GM21619 (cell line): ENCODE results near the gene MYOZ3.

Source experiments
- ATAC-seq: cut with Tn5 transposase; IDR thresholded peaks from one replicate; pipeline ENCODE4 v1.9.1; 2021; ENCODE audit not compliant: unreplicated experiment

The MYOZ3 gene

GRCh38 chr5:150626853-150627276, 34.2 kb upstream of the MYOZ3 start:
- no peak for ATAC-seq

- no peak for ATAC-seq
These were observed 33.1 kb upstream of the MYOZ3 start for GRCh38 chr5:150627731-150628545.

DNA sequence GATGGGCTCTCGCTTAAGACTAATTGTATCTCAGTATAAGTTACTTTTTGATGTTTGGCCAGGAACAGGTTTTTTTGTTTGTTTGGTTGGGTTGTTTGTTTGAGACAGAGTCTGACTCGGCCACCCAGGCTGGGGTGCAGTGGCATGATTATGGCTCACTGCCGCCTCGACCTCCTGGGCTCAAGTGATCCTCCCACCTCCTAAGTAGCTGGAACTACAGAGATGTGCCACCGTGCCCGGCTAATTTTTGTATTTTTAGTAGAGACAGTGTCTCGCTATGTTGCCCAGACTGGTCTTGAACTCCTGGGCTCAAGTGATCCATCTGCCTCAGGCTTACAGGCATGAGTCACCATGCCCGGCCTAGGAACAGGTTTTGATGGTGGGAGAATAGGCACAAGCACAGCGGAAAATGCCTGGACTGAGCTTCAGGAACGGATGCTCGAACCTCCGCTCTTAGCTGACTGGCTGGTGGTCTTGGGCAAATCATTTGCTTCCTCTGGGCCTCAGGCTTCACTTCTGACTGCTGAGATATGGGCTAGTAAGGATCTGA, 32.0 kb upstream of the MYOZ3 start:
- no peak for ATAC-seq

- ATAC-seq, result no peak
These were observed 31.0 kb upstream of the MYOZ3 start for GRCh38 chr5:150630016-150630415.

- ATAC-seq, result no peak
These were observed 30.4 kb upstream of the MYOZ3 start for GRCh38 chr5:150630461-150631325.

DNA sequence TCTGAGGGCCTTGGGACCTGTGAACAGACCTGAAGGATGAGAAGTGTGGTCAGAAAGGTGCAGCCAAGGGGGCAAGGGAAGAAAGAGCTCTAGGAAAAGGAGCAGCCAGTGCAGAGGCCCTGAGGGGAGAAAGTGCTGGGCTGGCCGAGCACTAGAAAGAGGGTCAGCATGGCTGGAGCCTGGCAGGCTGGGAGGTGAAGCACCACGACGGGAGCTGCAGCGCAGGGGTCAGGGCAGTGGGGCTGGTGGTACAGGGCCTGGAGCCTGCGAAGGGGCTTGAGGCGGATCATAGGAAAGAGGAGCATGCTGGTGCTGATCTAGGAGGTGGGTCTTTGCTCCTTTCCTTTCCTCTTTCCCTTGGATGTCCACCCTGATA, 29.7 kb upstream of the MYOZ3 start:
- ATAC-seq, result no peak

- ATAC-seq, result no peak
These were observed 28.5 kb upstream of the MYOZ3 start for GRCh38 chr5:150632305-150633160.

- no peak for ATAC-seq
These were observed 27.6 kb upstream of the MYOZ3 start for GRCh38 chr5:150633429-150633828.

DNA sequence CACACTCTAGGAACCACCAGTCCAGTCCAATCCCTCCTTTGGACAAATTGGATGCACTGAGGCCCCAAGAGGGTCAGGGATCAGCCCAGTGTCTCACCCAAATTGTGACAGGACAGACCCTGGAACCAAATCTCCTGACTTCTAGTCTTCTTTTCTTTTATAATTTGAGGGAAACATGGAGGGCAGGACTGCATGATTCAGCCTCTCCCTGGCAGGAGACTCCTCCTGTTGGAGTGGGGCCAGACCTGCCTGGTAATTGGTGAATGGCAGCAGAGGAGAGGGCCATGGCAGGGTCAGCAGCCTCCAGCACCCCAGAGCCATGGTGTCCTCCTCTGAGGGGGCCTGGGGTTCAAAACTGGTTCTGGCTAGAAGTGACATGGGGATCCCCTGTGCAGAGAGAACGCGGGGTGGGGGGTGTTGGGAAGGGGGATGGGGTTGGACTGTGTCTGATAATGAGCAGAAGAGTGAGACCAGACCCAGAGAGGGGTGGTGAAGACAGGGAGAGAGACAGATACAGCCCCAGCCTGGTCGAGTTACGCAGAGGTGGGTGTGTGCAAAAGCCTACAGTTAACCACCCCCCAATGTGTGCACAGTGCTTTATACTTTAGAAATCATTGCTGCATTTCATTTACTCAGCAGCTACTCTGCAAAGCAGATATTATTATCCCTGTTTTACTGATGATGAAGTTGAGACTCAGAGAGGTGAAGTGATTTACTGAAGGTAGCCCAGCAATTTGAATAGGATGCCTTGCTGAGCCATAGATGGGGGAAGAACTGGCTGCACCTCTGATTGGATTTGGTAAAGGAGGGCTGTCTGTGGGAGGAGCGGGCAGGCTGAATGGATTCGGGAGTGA, 24.4 kb upstream of the MYOZ3 start:
- no peak for ATAC-seq

- ATAC-seq, result no peak
These were observed 23.6 kb upstream of the MYOZ3 start for GRCh38 chr5:150637245-150638052.

GRCh38 chr5:150638053-150638444, 23.0 kb upstream of the MYOZ3 start:
- ATAC-seq, result no peak

- ATAC-seq, result no peak
These were observed 22.3 kb upstream of the MYOZ3 start for GRCh38 chr5:150638488-150639376.

GRCh38 chr5:150639377-150639692, 21.7 kb upstream of the MYOZ3 start:
- ATAC-seq, result no peak

GRCh38 chr5:150639751-150640150, 21.3 kb upstream of the MYOZ3 start:
- no peak for ATAC-seq

- no peak for ATAC-seq
These were observed 20.6 kb upstream of the MYOZ3 start, which contains the start of gene SYNPO for GRCh38 chr5:150640311-150641005. Gene SYNPO, plus strand, starts transcription at chr5:150640660. Its CDS starts 7,616 bp downstream, at chr5:150648276.

DNA sequence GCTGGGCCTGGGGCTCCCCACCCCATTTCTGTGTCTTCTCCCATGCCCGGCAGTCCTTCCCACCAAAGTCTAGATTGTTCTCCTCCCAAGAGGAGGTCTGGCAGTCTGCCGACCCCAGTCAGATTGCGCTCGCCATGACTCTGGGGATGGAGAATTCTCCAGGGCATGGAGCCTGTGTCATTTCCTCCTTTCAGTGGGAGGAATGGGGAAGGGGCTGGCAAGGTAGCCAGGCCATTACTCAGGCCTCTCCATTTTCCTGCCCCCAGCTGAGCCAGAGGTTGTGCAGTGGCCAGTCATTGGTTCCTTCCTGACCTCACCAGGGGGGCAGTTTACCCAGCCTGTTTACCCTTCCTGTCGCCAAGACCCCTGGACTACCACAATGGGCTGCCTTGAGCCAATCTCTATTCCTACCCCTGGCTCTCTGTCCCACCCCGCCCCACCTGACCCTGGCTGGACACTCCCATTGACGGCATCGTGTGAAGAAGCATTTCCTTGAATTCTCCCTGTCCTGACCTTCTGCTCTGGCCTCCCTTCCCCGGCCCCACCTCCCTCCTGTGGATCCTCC, 20.0 kb upstream of the MYOZ3 start:
- no peak for ATAC-seq

- ATAC-seq, result no peak
These were observed 19.1 kb upstream of the MYOZ3 start for GRCh38 chr5:150641824-150642566.
